HEK293 (cell line): Measurements from ENCODE around the gene OPTN.

Experiments used
- CTCF ChIA-PET: fragments of 350-600 bp; formaldehyde crosslinking; extraction: SDS; loops from one replicate; lab custom pipeline; 2021; ENCODE audit warnings: antibody characterized with exemption; lab: Yijun Ruan, JAX
- POLR2A ChIA-PET: fragments of 300-600 bp; formaldehyde crosslinking; extraction: SDS; loops from one replicate; lab custom pipeline; 2020; ENCODE audit warnings: antibody characterized with exemption, inconsistent platforms; lab: Yijun Ruan, JAX
- H3K27ac ChIP-seq: fragments of 200-500 bp; sonication (Bioruptor generic); 2 replicates; pipeline ENCODE4 v1.5.1; 2014; ENCODE audit warnings: low read depth, low read length, control low read depth, inconsistent platforms; ENCODE audit errors: extremely low read depth
- H3K36me3 ChIP-seq, 2 experiments: fragments of 200-500 bp in 1 of 2; sonication (Bioruptor generic) in 1 of 2; 1 replicate in 1 of 2; 2 replicates in 1 of 2; pipeline ENCODE4 v1.5.1; 2014 to 2017; ENCODE audit warnings: inconsistent platforms in 2 of 2, low read length in 2 of 2; ENCODE audit not compliant: control insufficient read depth in 2 of 2, insufficient read depth in 1 of 2
- H3K4me1 ChIP-seq: fragments of 200-500 bp; sonication (Bioruptor generic); 2 replicates; pipeline ENCODE4 v1.5.1; 2014; ENCODE audit warnings: mild to moderate bottlenecking, low read length, inconsistent platforms; ENCODE audit not compliant: control insufficient read depth, insufficient read depth
- H3K4me3 ChIP-seq: 2 replicates; pipeline ENCODE4 v1.5.1; 2011; ENCODE audit warnings: low read depth, mild to moderate bottlenecking, control low read depth, low read length, moderate library complexity
- H3K9me3 ChIP-seq: fragments of 200-500 bp; sonication (Bioruptor generic); 2 replicates; pipeline ENCODE4 v1.5.1; 2014; ENCODE audit warnings: low read depth, low read length, inconsistent platforms; ENCODE audit not compliant: control insufficient read depth, insufficient read depth
- ATF2 ChIP-seq: fragments of 450-650 bp; formaldehyde crosslinking; IDR thresholded peaks from 2 replicates; pipeline ENCODE4 v1.5.1; 2016; ENCODE audit warnings: missing biosample characterization, missing genetic modification characterization, low read depth
- GLI2 ChIP-seq: fragments of 450-650 bp; formaldehyde crosslinking; IDR thresholded peaks from 2 replicates; pipeline ENCODE4; 2017; ENCODE audit warnings: missing biosample characterization, missing genetic modification characterization, low read depth, borderline replicate concordance
- HOXC10 ChIP-seq: sonication (generic); formaldehyde crosslinking; IDR thresholded peaks from 2 replicates; pipeline ENCODE4 v1.8.1; 2023; ENCODE audit warnings: mild to moderate bottlenecking, missing genetic modification reagents
- SETDB1 ChIP-seq: IDR thresholded peaks from one replicate; pipeline ENCODE4 v1.6.1; 2017; ENCODE audit warnings: mild to moderate bottlenecking, low read length, moderate library complexity, mixed read lengths; ENCODE audit not compliant: insufficient read length
- YY1 ChIP-seq: fragments of 450-650 bp; formaldehyde crosslinking; IDR thresholded peaks from 2 replicates; pipeline ENCODE4 v1.5.1; 2018; ENCODE audit warnings: missing biosample characterization, missing genetic modification characterization
- ZBTB21 ChIP-seq: fragments of 450-650 bp; formaldehyde crosslinking; IDR thresholded peaks from 2 replicates; pipeline ENCODE4 v1.5.1; 2017; ENCODE audit warnings: missing biosample characterization, missing genetic modification characterization
- ZFP41 ChIP-seq: fragments of 450-650 bp; formaldehyde crosslinking; IDR thresholded peaks from 2 replicates; pipeline ENCODE4 v1.5.1; 2016; ENCODE audit warnings: missing biosample characterization, missing genetic modification characterization, borderline replicate concordance
- ZIC2 ChIP-seq: fragments of 450-650 bp; formaldehyde crosslinking; IDR thresholded peaks from 2 replicates; pipeline ENCODE4 v1.5.1; 2016; ENCODE audit warnings: missing biosample characterization, missing genetic modification characterization
- ZNF184 ChIP-seq: fragments of 450-650 bp; IDR thresholded peaks from 2 replicates; pipeline ENCODE4 v1.5.1; 2018; ENCODE audit warnings: missing biosample characterization, mild to moderate bottlenecking, missing genetic modification characterization
- ZNF223 ChIP-seq: fragments of 450-650 bp; formaldehyde crosslinking; IDR thresholded peaks from 2 replicates; pipeline ENCODE4 v1.5.1; 2016; ENCODE audit warnings: missing biosample characterization, missing genetic modification characterization
- ZNF248 ChIP-seq: fragments of 450-650 bp; formaldehyde crosslinking; IDR thresholded peaks from 2 replicates; pipeline ENCODE4 v1.5.1; 2017; ENCODE audit warnings: missing biosample characterization, missing genetic modification characterization
- ZNF311 ChIP-seq: fragments of 450-650 bp; formaldehyde crosslinking; IDR thresholded peaks from 2 replicates; pipeline ENCODE4 v1.5.1; 2017; ENCODE audit warnings: missing biosample characterization, missing genetic modification characterization, borderline replicate concordance
- ZNF335 ChIP-seq: fragments of 450-650 bp; formaldehyde crosslinking; conservative IDR thresholded peaks from 2 replicates; pipeline ENCODE4 v1.5.1; 2016; ENCODE audit warnings: missing biosample characterization, missing genetic modification characterization
- ZNF341 ChIP-seq: fragments of 450-650 bp; formaldehyde crosslinking; IDR thresholded peaks from 2 replicates; pipeline ENCODE4; 2016; ENCODE audit warnings: low read depth, missing biosample characterization, missing genetic modification characterization
- ZNF366 ChIP-seq: fragments of 450-650 bp; formaldehyde crosslinking; conservative IDR thresholded peaks from 2 replicates; pipeline ENCODE4 v1.5.1; 2016; ENCODE audit warnings: missing biosample characterization, missing genetic modification characterization
- ZNF48 ChIP-seq: fragments of 450-650 bp; formaldehyde crosslinking; IDR thresholded peaks from 2 replicates; pipeline ENCODE4 v1.5.1; 2016; ENCODE audit warnings: missing biosample characterization, missing genetic modification characterization
- ZNF560 ChIP-seq: fragments of 450-650 bp; formaldehyde crosslinking; IDR thresholded peaks from 2 replicates; pipeline ENCODE4 v1.5.1; 2017; ENCODE audit warnings: missing biosample characterization, missing genetic modification characterization, borderline replicate concordance
- ZNF585B ChIP-seq: fragments of 450-650 bp; formaldehyde crosslinking; IDR thresholded peaks from 2 replicates; pipeline ENCODE4 v1.5.1; 2016; ENCODE audit warnings: missing biosample characterization, missing genetic modification characterization
- ZNF654 ChIP-seq: fragments of 450-650 bp; formaldehyde crosslinking; IDR thresholded peaks from 2 replicates; pipeline ENCODE4 v1.5.1; 2016; ENCODE audit warnings: low read depth, missing biosample characterization, missing genetic modification characterization
- ZNF692 ChIP-seq: fragments of 450-650 bp; formaldehyde crosslinking; IDR thresholded peaks from 2 replicates; pipeline ENCODE4 v1.5.1; 2016; ENCODE audit warnings: missing biosample characterization, missing genetic modification characterization
- ZNF701 ChIP-seq: fragments of 450-650 bp; formaldehyde crosslinking; IDR thresholded peaks from 2 replicates; pipeline ENCODE4 v1.5.1; 2016; ENCODE audit warnings: missing biosample characterization, missing genetic modification characterization
- ZNF76 ChIP-seq: fragments of 450-650 bp; formaldehyde crosslinking; IDR thresholded peaks from 2 replicates; pipeline ENCODE4; 2016; ENCODE audit warnings: low read depth, missing biosample characterization, missing genetic modification characterization, borderline replicate concordance
- ZSCAN30 ChIP-seq: fragments of 450-650 bp; IDR thresholded peaks from 2 replicates; pipeline ENCODE4 v1.5.1; 2018; ENCODE audit warnings: missing biosample characterization, mild to moderate bottlenecking, missing genetic modification characterization, moderate library complexity
- TF ChIP-seq, protein P1 (sequence below): fragments of 450-650 bp; formaldehyde crosslinking; IDR thresholded peaks from 2 replicates; pipeline ENCODE4 v1.5.1; 2016; ENCODE audit warnings: missing biosample characterization, missing genetic modification characterization
- TF ChIP-seq, protein P2 (sequence below): fragments of 450-650 bp; formaldehyde crosslinking; IDR thresholded peaks from 2 replicates; pipeline ENCODE4 v1.5.1; 2016; ENCODE audit warnings: missing biosample characterization, missing genetic modification characterization

Gene OPTN

GRCh38 chr10:13139150-13139549, 39.2 kb downstream of the OPTN start:
- Histone ChIP-seq H3K9me3 (no peaks in the 10 kb centered on the region), H3K4me1 (no peaks in the 10 kb centered on the region), H3K4me3 (no peak overlapping the region), H3K27ac (no peak overlapping the region), H3K36me3 (peaks cover 22 to 41% of the 10 kb centered on the region in 2 experiments; a peak in 2 of 3 replicates)
- POLR2A ChIA-PET = no interaction called here
- CTCF ChIA-PET = no interaction called here
- TF ChIP-seq GLI2 (tag by site-specific recombination) = no peak
- peak; percentile 39; the same call in 1 of the 2 replicates for TF ChIP-seq ZIC2

- no peaks in the 10 kb centered on the region for H3K9me3 ChIP-seq
- POLR2A ChIA-PET = no interaction called here
- no peak overlapping the region for H3K4me3 ChIP-seq
- no peak for TF ChIP-seq ZNF366
- TF ChIP-seq ZNF48 (tag by site-specific recombination) = no peak
- no peak for TF ChIP-seq ZNF701 (tag by site-specific recombination)
- TF ChIP-seq HOXC10 (CRISPR knock-in tag) = no peak
- no peak for TF ChIP-seq ZBTB21 (tag by site-specific recombination)
- TF ChIP-seq, protein P1, sequence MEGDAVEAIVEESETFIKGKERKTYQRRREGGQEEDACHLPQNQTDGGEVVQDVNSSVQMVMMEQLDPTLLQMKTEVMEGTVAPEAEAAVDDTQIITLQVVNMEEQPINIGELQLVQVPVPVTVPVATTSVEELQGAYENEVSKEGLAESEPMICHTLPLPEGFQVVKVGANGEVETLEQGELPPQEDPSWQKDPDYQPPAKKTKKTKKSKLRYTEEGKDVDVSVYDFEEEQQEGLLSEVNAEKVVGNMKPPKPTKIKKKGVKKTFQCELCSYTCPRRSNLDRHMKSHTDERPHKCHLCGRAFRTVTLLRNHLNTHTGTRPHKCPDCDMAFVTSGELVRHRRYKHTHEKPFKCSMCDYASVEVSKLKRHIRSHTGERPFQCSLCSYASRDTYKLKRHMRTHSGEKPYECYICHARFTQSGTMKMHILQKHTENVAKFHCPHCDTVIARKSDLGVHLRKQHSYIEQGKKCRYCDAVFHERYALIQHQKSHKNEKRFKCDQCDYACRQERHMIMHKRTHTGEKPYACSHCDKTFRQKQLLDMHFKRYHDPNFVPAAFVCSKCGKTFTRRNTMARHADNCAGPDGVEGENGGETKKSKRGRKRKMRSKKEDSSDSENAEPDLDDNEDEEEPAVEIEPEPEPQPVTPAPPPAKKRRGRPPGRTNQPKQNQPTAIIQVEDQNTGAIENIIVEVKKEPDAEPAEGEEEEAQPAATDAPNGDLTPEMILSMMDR = no peak
- no peak for TF ChIP-seq ZNF692 (tag by site-specific recombination)
- TF ChIP-seq ZSCAN30 = no peak
- TF ChIP-seq ZNF560 (tag by site-specific recombination) = no peak
- TF ChIP-seq ZIC2 = no peak
- TF ChIP-seq ZNF184 (tag by site-specific recombination) = no peak
- no peaks in the 10 kb centered on the region for H3K4me1 ChIP-seq
- peaks cover 18 to 36% of the 10 kb centered on the region in 2 experiments; a peak in 2 of 3 replicates for H3K36me3 ChIP-seq
- H3K27ac ChIP-seq = no peak overlapping the region
- CTCF ChIA-PET = no interaction called here
Measured at GRCh38 chr10:13139676-13140075, 39.7 kb downstream of the OPTN start.

- no peak overlapping the region for H3K27ac ChIP-seq
- H3K36me3 ChIP-seq = peaks cover 14 to 25% of the 10 kb centered on the region in 2 experiments; a peak in 2 of 3 replicates
Measured at GRCh38 chr10:13140627-13141190, 40.7 kb downstream of the OPTN start.

More at GRCh38 chr10:13140627-13141190, 40.7 kb downstream of the OPTN start:
- Histone ChIP-seq H3K4me3 (no peak overlapping the region), H3K9me3 (no peaks in the 10 kb centered on the region), H3K4me1 (no peaks in the 10 kb centered on the region)
- no peak for TF ChIP-seq SETDB1
- TF ChIP-seq ZNF585B (tag by site-specific recombination) = no peak
- no peak for TF ChIP-seq ZFP41
- no peak for TF ChIP-seq HOXC10 (CRISPR knock-in tag)
- TF ChIP-seq ZNF335 (tag by site-specific recombination) = no peak
- TF ChIP-seq ZNF248 (tag by site-specific recombination) = no peak
- TF ChIP-seq ZNF341 (tag by site-specific recombination) = no peak
- no peak for TF ChIP-seq ATF2
- no peak for TF ChIP-seq ZNF311 (tag by site-specific recombination)
- TF ChIP-seq YY1 = no peak
- TF ChIP-seq ZNF654 (tag by site-specific recombination) = no peak
- no peak for TF ChIP-seq ZNF76 (tag by site-specific recombination)
- TF ChIP-seq ZNF223 (tag by site-specific recombination) = no peak
- TF ChIP-seq, protein P2, sequence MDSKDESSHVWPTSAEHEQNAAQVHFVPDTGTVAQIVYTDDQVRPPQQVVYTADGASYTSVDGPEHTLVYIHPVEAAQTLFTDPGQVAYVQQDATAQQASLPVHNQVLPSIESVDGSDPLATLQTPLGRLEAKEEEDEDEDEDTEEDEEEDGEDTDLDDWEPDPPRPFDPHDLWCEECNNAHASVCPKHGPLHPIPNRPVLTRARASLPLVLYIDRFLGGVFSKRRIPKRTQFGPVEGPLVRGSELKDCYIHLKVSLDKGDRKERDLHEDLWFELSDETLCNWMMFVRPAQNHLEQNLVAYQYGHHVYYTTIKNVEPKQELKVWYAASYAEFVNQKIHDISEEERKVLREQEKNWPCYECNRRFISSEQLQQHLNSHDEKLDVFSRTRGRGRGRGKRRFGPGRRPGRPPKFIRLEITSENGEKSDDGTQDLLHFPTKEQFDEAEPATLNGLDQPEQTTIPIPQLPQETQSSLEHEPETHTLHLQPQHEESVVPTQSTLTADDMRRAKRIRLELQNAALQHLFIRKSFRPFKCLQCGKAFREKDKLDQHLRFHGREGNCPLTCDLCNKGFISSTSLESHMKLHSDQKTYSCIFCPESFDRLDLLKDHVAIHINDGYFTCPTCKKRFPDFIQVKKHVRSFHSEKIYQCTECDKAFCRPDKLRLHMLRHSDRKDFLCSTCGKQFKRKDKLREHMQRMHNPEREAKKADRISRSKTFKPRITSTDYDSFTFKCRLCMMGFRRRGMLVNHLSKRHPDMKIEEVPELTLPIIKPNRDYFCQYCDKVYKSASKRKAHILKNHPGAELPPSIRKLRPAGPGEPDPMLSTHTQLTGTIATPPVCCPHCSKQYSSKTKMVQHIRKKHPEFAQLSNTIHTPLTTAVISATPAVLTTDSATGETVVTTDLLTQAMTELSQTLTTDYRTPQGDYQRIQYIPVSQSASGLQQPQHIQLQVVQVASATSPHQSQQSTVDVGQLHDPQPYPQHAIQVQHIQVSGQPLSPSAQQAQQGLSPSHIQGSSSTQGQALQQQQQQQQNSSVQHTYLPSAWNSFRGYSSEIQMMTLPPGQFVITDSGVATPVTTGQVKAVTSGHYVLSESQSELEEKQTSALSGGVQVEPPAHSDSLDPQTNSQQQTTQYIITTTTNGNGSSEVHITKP (tag by site-specific recombination) = no peak
- POLR2A ChIA-PET = no interaction called here
- CTCF ChIA-PET = interaction anchor here (0.6 kb wide), 1 partner anchor 10 kb away, joined by 3 read pairs; no protein-coding TSS in a partner anchor
